NCI-H2029 (cell line): ENCODE data around the gene CCDC68.
"Not testable (repeated sequence)": the region's sequence is repeated elsewhere in the genome, so short reads cannot be mapped to it uniquely, and the experiment has no call there.

Experiments
- DNase-seq: peaks from one replicate; lab custom pipeline; 2025; lab: John Stamatoyannopoulos, UW

CCDC68 gene

DNA sequence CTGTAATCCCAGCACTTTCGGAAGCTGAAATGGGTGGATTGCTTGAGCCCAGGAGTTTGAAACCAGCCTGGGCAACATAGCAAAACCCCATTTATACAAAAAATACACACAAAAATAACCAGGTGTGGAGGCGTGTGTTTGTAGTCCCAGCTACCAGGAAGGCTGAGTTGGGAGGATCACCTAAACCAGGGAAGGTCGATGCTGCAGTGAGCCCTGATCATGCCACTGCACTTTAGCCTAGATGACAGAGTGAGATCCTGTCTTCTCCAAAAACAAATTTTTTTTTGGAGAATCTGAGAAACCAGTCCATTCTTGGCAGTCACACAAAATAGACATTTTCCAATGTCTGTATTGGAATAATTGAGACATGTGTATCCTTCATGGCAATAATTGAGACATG lies 84.2 kb downstream of the CCDC68 start:
- no peak for DNase-seq

DNA sequence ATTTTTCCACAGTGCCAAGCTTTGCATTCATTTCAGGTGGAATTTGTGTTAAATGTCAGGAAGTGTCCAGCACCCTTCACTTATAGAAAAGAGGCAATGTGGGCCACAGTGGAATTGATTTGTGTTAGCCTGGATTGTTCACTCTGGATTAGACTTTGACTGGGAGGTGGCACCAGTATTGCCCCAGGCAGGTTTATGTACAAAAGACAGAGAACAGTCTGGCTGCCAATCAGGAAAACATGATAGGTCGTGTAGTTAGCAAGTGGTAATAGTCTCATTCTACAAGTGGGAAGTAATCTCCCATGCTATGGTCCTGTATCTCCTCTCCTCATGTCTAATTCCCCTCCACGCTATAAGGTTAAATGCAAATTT lies 85.4 kb downstream of the CCDC68 start:
- DNase-seq: no peak

DNA sequence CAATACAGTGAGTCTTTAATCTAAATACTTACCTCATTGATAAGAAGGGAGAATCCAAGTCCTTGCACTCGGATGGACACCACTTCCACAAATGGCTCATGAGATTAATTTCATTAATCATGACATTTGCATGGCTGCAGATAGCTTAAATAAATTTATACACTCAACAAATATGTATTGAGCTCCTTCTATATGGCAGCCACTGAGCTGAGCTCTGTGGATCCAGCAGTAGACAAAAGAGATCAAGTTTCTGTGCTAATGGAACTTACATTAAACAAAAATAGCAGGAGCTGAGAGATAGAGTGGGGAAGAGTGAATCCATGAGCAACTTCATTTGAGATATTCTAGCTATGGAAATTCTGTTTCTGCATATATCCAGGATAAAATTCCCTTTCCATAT lies 86.6 kb downstream of the CCDC68 start:
- DNase-seq: no peak

DNA sequence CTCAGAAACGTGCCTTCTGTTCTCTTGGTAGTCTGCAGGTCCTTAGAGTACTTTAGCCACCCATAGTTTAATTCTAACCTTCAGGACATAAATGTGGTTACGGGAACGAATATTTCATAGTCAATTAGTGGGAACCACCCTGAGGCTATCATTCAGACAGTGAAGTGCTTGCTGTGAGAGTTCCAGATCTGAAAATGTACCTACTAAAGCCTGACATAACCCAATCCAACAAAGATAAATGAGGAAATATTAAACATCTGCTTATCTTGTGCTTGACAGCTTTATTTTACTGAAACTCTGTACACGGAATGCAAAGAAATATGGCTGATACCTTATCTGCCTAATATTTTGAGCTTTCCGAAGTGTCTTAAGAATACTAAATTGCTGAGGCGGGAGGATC lies 88.0 kb downstream of the CCDC68 start:
- no peak for DNase-seq

DNA sequence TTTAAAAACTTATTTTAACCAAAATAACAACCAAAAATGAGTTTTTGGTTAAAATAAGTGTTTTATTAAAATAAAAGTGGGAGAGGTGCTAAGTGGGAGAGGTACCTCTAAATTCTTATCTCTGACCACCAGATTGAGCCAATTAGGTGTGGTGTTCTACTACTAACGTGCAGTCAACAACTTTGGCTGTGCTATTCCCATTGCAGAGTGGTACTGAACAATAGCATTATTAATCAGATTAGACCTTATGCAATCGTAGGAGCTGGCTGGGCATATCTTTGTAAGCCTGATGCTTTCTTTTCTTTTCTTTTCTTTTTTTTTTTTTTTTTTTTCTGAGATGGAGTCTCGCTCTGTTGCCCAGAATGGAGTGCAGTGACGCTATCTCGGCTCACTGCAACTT lies 92.1 kb downstream of the CCDC68 start:
- no peak for DNase-seq

DNA sequence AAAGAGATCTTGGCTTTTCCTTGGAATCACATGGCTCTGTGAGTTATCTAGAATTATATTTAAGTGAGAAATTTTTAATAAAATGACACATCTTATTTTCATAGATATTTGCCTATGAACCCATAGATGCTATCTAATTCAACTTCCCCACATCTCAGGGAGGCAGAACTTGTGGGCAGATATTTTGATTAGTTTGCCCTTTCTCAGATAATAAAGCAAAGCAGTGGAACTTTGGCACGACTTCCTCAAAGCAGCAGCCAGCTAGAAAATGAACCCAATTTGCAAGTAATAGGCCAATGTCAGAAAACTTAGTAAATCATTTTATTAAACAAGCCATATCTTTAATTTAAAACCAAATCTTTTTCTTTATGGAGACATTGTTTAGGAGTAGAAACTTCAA lies 98.3 kb downstream of the CCDC68 start:
- DNase-seq: no peak

DNA sequence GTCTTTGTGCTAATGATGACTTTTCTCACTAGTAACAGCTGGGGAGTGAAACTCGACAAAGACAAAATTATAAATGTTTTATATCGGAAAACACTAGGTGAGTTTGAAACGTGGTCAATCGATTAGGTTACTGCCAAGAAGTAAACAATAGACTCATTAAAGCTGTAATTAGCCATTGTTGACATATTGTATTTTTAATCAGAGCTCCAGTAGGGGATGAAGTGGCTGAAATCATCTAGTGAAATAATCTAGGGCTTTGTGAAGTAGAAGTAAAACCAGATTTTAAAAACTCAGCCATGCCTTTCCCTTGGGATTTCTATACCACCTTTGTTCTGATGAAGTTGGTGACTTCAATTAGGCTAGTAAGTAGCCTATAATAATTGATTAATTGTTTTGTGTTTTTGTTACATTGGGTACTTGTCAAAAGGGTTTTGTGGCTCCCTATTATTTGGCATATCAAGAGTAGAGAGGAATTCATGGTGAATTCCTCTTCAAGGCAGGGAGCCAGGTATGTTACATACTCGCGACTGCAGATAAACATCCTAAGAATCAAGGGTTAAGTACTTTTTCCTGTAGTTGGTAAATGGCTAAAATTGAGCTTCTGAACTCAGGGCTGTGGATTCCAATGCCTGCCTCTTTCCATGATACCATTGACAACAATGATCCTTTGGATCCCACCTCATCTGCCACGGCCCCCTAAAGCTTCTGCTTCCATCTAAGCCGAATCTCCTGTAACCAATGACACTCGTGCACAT lies 99.4 kb downstream of the CCDC68 start:
- DNase-seq: no peak

DNA sequence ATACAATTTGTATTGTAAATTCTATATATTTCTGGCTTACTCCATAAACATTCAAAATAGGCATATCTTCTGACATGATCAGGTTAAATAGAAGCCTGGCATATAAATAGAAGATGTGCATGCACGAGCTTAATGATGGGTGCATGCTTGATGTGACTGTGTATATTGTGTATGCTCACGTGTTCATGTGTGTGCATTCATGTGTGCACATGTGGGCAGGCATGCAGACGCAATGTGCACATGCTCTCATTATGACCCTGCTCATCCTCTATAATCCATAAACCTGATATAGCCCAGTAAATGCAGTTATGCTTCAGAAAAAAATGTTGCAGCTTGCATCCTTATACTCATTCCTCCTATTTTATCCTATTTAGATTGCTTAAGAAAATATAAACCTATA lies 101.8 kb downstream of the CCDC68 start:
- DNase-seq: no peak

DNA sequence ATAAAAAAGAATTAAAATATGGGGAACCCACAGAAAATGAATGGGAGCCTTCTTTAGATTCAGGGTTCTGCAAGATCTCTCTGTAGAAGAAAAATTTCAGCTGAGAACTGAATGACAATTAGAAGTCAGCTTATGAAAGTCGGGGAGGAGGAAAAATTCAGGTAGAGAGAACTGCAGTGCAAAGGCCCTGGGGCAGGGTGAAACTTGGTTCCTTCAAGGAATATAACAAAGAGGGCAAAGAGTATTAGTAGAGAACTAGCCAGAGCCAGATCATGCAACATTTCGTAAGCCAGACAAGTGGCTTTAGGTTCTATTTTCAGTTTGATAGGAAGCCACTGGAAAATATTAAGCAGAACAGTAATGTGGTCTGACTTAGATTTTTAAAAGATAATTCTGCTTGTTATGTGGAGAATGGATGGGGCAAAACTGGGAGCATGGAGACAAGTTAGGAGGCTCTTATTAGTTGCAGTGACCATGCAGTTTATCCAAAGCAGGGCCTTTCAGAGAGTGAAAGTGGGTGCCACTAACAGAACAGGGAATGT lies 103.1 kb downstream of the CCDC68 start:
- no peak for DNase-seq

DNA sequence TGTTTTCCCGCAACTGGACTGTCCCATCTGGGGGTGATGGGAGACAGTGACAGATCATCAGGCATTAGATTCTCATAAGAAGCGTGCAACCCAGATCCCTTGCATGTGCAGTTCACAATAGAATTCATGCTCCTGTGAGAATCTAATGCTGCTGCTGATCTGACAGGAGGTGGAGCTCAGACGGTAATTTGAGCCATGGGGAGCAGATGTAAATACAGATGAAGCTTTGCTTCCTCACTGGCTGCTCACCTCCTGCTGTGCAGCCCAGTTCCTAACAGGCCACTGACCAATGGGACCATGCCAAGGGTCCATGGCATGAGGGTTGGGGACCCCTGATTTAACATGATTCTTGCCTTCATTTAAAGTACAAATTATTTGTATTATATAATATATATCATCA lies 104.2 kb downstream of the CCDC68 start:
- DNase-seq: not testable (repeated sequence)

DNA sequence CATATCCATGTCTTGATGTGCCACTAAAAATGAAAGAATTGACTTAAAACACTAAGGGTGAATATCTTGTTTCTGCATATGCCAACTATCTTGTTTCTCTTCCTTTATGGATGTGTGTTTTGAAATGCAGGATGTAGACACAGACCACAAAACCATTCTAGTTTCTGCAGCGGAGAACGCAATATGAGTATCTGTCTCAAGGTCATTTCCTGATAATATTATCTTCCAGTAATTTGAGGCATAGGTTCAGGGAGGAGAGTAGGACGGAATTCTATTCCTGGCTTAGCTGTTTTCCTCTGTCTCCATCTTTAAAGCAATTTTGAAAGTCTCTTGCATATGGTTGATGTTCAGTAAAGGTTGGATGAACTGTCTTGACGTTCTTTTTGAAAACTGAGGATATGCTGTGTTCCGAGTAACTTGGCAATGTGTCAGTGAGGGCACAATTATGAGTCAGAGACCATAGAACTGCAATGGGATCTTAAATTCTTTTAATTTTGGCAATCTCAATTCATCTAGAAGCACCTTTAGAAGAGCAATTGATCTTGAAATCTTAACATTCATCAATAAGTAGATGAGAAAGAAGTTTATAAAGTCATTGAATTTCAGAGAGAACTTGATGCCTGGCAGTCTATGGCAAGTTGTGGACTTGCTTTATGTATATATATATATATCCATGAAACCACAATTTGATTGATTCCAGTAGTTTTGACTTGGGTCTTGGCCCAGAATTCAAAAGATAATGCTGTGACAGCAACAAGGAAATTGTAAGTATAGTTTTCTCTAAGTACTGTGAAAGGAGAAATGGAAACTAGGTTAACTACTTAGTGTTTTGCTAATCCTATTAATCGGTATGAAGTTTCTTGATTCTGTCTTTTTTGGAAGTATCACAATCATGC lies 106.2 kb downstream of the CCDC68 start:
- DNase-seq: no peak
